GM12873 (cell line): ENCODE data around the gene TMEM44.

Experiments
- CTCF ChIP-seq: IDR thresholded peaks from 2 replicates; pipeline ENCODE4 v1.5.1; 2012; ENCODE audit warnings: low read depth, mild to moderate bottlenecking, moderate library complexity, low read length, control low read depth; ENCODE audit not compliant: insufficient read depth; ENCODE audit errors: missing control alignments

The TMEM44 gene

GRCh38 chr3:194559530-194559929, 73.7 kb downstream of the TMEM44 start:
- TF ChIP-seq CTCF = no peak

GRCh38 chr3:194556086-194557056, 76.8 kb downstream of the TMEM44 start:
- TF ChIP-seq CTCF = no peak

- TF ChIP-seq CTCF = no peak
Observed at GRCh38 chr3:194555175-194556062, 77.8 kb downstream of the TMEM44 start.

GRCh38 chr3:194554473-194555123, 78.6 kb downstream of the TMEM44 start:
- TF ChIP-seq CTCF = no peak

- TF ChIP-seq CTCF = no peak
Observed at GRCh38 chr3:194552327-194552949, 80.8 kb downstream of the TMEM44 start.

GRCh38 chr3:194549853-194550252, 83.4 kb downstream of the TMEM44 start:
- TF ChIP-seq CTCF = no peak
